Hindlimb muscle (tissue), 1 donor: ENCODE measurements around the gene FREM3. TPM values are rescaled to one million over a fixed set of nuclear protein-coding genes. Genes with fewer than 3 reads are reported as not detected.

Experiments used
- DNase-seq: peaks from one replicate; pipeline ENCODE4 v3.0.0-alpha.2; 2013
- polyA plus RNA-seq: library from polyadenylated mRNA; unstranded; fragments of 120-200 nt; gene quantifications from one replicate; pipeline ENCODE4 v1.2.1, GENCODE V29; 2013; ENCODE audit not compliant: insufficient read length

FREM3 gene
- polyA plus RNA-seq, 1 donor: 0.49 TPM

GRCh38 chr4:143667461-143667860 lies 33.0 kb downstream of the FREM3 start:
- DNase-seq: peak; percentile 58

GRCh38 chr4:143658336-143658735 lies 42.1 kb downstream of the FREM3 start:
- no peak for DNase-seq

GRCh38 chr4:143654571-143654970 lies 45.9 kb downstream of the FREM3 start:
- DNase-seq: no peak

GRCh38 chr4:143653031-143653430 lies 47.4 kb downstream of the FREM3 start:
- no peak for DNase-seq

GRCh38 chr4:143643399-143643798 lies 57.1 kb downstream of the FREM3 start:
- no peak for DNase-seq

- no peak for DNase-seq
These were observed 57.9 kb downstream of the FREM3 start for GRCh38 chr4:143642611-143643010.

- no peak for DNase-seq
These were observed 59.1 kb downstream of the FREM3 start for GRCh38 chr4:143641361-143641760.

- DNase-seq: no peak
These were observed 65.7 kb downstream of the FREM3 start for GRCh38 chr4:143634763-143635162.

- DNase-seq: no peak
These were observed 66.6 kb downstream of the FREM3 start for GRCh38 chr4:143633833-143634232.

- peak; percentile 86 for DNase-seq
These were observed 74.2 kb downstream of the FREM3 start for GRCh38 chr4:143626134-143626911.

- DNase-seq: no peak
These were observed 74.8 kb downstream of the FREM3 start for GRCh38 chr4:143625632-143626031.

- no peak for DNase-seq
These were observed 76.6 kb downstream of the FREM3 start for GRCh38 chr4:143623896-143624295.

- DNase-seq: no peak
These were observed 81.7 kb downstream of the FREM3 start for GRCh38 chr4:143618811-143619210.

- no peak for DNase-seq
These were observed 82.3 kb downstream of the FREM3 start for GRCh38 chr4:143617994-143618679.

GRCh38 chr4:143616771-143617170 lies 83.7 kb downstream of the FREM3 start:
- no peak for DNase-seq

- no peak for DNase-seq
These were observed 91.0 kb downstream of the FREM3 start for GRCh38 chr4:143609492-143609891.

GRCh38 chr4:143606480-143606879 lies 94.0 kb downstream of the FREM3 start:
- no peak for DNase-seq

GRCh38 chr4:143599827-143600226 lies 100.6 kb downstream of the FREM3 start:
- DNase-seq: no peak

GRCh38 chr4:143598816-143599215 lies 101.7 kb downstream of the FREM3 start:
- no peak for DNase-seq

- DNase-seq: no peak
These were observed 103.2 kb downstream of the FREM3 start for GRCh38 chr4:143597276-143597675.

GRCh38 chr4:143587703-143588102 lies 112.8 kb downstream of the FREM3 start:
- no peak for DNase-seq

- DNase-seq: no peak
These were observed 114.4 kb downstream of the FREM3 start for GRCh38 chr4:143586080-143586479.

- DNase-seq: no peak
These were observed 114.9 kb downstream of the FREM3 start for GRCh38 chr4:143585548-143585947.

GRCh38 chr4:143581331-143581946 lies 119.0 kb downstream of the FREM3 start:
- DNase-seq: no peak
